GM12878 (cell line): Measurements from ENCODE around the gene CDKN2AIPNL. TPM values are rescaled to one million over a fixed set of nuclear protein-coding genes. Genes with fewer than 3 reads are reported as not detected.

Experiments used
- ATAC-seq: fragments of 200-7000 bp; cut with Tn5 transposase; 3 replicates; pipeline ENCODE4 v1.9.1; 2020; ENCODE audit warnings: mild to moderate bottlenecking, moderate library complexity
- BruUV-seq: library from RNA; stranded (reverse); fragments of 400-500 nt; replicated peaks from 2 replicates; lab custom pipeline; 2021; lab: Mats Ljungman, UMichigan
- CTCF ChIA-PET: fragments of 300-600 bp; sonication (Branson Sonifier 250); formaldehyde crosslinking; extraction: SDS; loops from one replicate; lab custom pipeline; 2021; ENCODE audit warnings: inconsistent platforms; lab: Yijun Ruan, JAX
- POLR2A ChIA-PET: fragments of 350-600 bp; formaldehyde crosslinking; extraction: SDS; loops from one replicate; lab custom pipeline; 2021; ENCODE audit warnings: inconsistent platforms; lab: Charles Lee
- RAD21 ChIA-PET: fragments of 300-600 bp; sonication (Branson Sonifier 250); formaldehyde crosslinking; loops from one replicate; lab custom pipeline; 2023; ENCODE audit warnings: antibody characterized with exemption; ENCODE audit not compliant: unreplicated experiment; lab: Charles Lee
- SMC1A ChIA-PET: fragments of 300-600 bp; sonication (Branson Sonifier 250); formaldehyde crosslinking; loops from one replicate; lab custom pipeline; 2023; ENCODE audit not compliant: unreplicated experiment, uncharacterized antibody; lab: Charles Lee
- DNase-seq: peaks from one replicate; pipeline ENCODE4 v3.0.0-alpha.2; 2011; ENCODE audit warnings: low read depth, low spot score
- FAIRE-seq: peaks from 3 replicates; lab custom pipeline; 2011; peaks lifted over from hg19 to GRCh38; lab: Jason Lieb, UNC
- H2AFZ ChIP-seq: 2 replicates; pipeline ENCODE4 v1.6.0; 2011; ENCODE audit warnings: low read depth, low read length, control low read depth; ENCODE audit not compliant: control insufficient read depth
- H3K27ac ChIP-seq: 2 replicates; pipeline ENCODE4 v1.5.1; 2011; ENCODE audit warnings: control low read depth; ENCODE audit not compliant: control insufficient read depth, insufficient read depth
- H3K27me3 ChIP-seq, 2 experiments: replicated peaks in 1 of 2; 2 replicates each; pipeline versions ENCODE4 v1.6.0 to v1.6.1; 2011; ENCODE audit warnings: low read length in 1 of 2; ENCODE audit not compliant: control insufficient read depth in 2 of 2, insufficient read depth in 2 of 2
- H3K36me3 ChIP-seq, 2 experiments: 2 replicates each; pipeline ENCODE4 v1.5.1; 2011; ENCODE audit warnings: low read length in 1 of 2; ENCODE audit not compliant: control insufficient read depth in 2 of 2, insufficient read depth in 2 of 2
- H3K4me1 ChIP-seq: 2 replicates; pipeline ENCODE4 v1.6.1; 2011; ENCODE audit warnings: mild to moderate bottlenecking, low read length, moderate library complexity, mixed read lengths; ENCODE audit not compliant: control insufficient read depth, insufficient read depth
- H3K4me2 ChIP-seq: 2 replicates; pipeline ENCODE4 v1.6.0; 2011; ENCODE audit warnings: control low read depth; ENCODE audit not compliant: control insufficient read depth, insufficient read depth
- H3K4me3 ChIP-seq: fragments of 200-600 bp; sonication (generic); 2 replicates; pipeline ENCODE4 v1.5.1; 2016
- H3K79me2 ChIP-seq: 2 replicates; pipeline ENCODE4 v1.6.0; 2011; ENCODE audit warnings: low read length; ENCODE audit not compliant: control insufficient read depth, insufficient read depth
- H3K9ac ChIP-seq: 2 replicates; pipeline ENCODE4 v1.8.0; 2011; ENCODE audit warnings: low read length, control low read depth, mixed read lengths; ENCODE audit not compliant: control insufficient read depth, insufficient read depth
- H3K9me3 ChIP-seq: replicated peaks from 3 replicates; pipeline ENCODE4 v1.5.1; 2011; ENCODE audit warnings: mild to moderate bottlenecking, low read length; ENCODE audit not compliant: control insufficient read depth, insufficient read depth
- H4K20me1 ChIP-seq: 2 replicates; pipeline ENCODE4 v1.6.0; 2011; ENCODE audit not compliant: control insufficient read depth, insufficient read depth
- CHD4 ChIP-seq: fragments of 200-600 bp; sonication (generic); IDR thresholded peaks from 2 replicates; pipeline ENCODE4 v1.6.1; 2016; ENCODE audit warnings: mild to moderate bottlenecking
- CREM ChIP-seq: IDR thresholded peaks from 2 replicates; pipeline ENCODE4 v1.6.1; 2014; ENCODE audit warnings: antibody characterized with exemption, low read depth
- EZH2 ChIP-seq: IDR thresholded peaks from 2 replicates; pipeline ENCODE4 v1.6.1; 2012; ENCODE audit warnings: low read depth, mild to moderate bottlenecking, control low read depth, inconsistent platforms, low read length, borderline replicate concordance; ENCODE audit not compliant: control insufficient read depth
- HDAC2 ChIP-seq: fragments of 200-600 bp; sonication (generic); IDR thresholded peaks from 2 replicates; pipeline ENCODE4 v1.6.1; 2017
- PBX3 ChIP-seq: IDR thresholded peaks from 2 replicates; pipeline ENCODE4 v1.6.1; 2011; ENCODE audit warnings: mild to moderate bottlenecking, low read depth, low read length, moderate library complexity; ENCODE audit not compliant: insufficient replicate concordance
- SIX5 ChIP-seq: IDR thresholded peaks from 2 replicates; pipeline ENCODE4 v1.6.1; 2011; ENCODE audit warnings: mild to moderate bottlenecking, low read depth, low read length, moderate library complexity; ENCODE audit not compliant: severe bottlenecking
- SUZ12 ChIP-seq: fragments of 200-600 bp; sonication (generic); IDR thresholded peaks from one replicate; pipeline ENCODE4 v1.6.1; 2018; ENCODE audit warnings: antibody characterized with exemption, mild to moderate bottlenecking; ENCODE audit not compliant: unreplicated experiment
- WRNIP1 ChIP-seq: IDR thresholded peaks from 2 replicates; pipeline ENCODE4 v1.6.1; 2011; ENCODE audit warnings: low read depth, low read length, improper control_type of control experiment, borderline replicate concordance
- YBX1 ChIP-seq: fragments of 450-650 bp; IDR thresholded peaks from 2 replicates; pipeline ENCODE4 v1.6.1; 2016; ENCODE audit warnings: antibody characterized with exemption
- WGBS: methylation state at CpG from one replicate; pipeline ENCODE4 v1.1.6; 2016; ENCODE audit warnings: low lambda C conversion rate; ENCODE audit not compliant: insufficient replicate concordance, insufficient coverage; ENCODE audit errors: missing lambda C conversion rate; 5-methylcytosine and 5-hydroxymethylcytosine counted together
- in situ Hi-C: fragments of 300-500 bp; cut with MboI; formaldehyde crosslinking; loops from 9 replicates; pipeline ENCODE4 v1.14.3; 2018; ENCODE audit warnings: mixed read lengths
- intact Hi-C: fragments of 100-400 bp; cut with micrococcal nuclease; formaldehyde crosslinking; loops from one replicate; pipeline ENCODE4 v1.14.2; 2022; ENCODE audit not compliant: unreplicated experiment
- polyA plus RNA-seq, 11 experiments: library from polyadenylated mRNA; depleted of rRNA in 4 of 11; unstranded in 6 of 11; stranded (reverse) in 5 of 11; fragments of >200 nt; fragmentation: Nextera tagmentation in 4 of 11; fragmentation: Illumina TruSeq in 1 of 11; extraction: Ambion mirVana in 4 of 11; extraction: Trizol in 1 of 11; gene quantifications; 1 replicate in 1 of 11; 2 replicates in 10 of 11; pipeline versions ENCODE4 v1.2.1 to v1.2.3, GENCODE V29; 2011 to 2016; ENCODE audit warnings: inconsistent platforms in 2 of 11, missing spikeins in 2 of 11, low read depth in 1 of 11
- total RNA-seq, 4 experiments: library from RNA; depleted of rRNA in 3 of 4; stranded (reverse); fragments of >200 nt in 3 of 4; fragmentation: Illumina TruSeq in 1 of 4; extraction: Trizol in 1 of 4; gene quantifications; 2 replicates each; pipeline versions ENCODE4 v1.2.1 to v1.2.3, GENCODE V29; 2013 to 2021
- TF ChIP-seq, protein P1 (sequence below): IDR thresholded peaks from 2 replicates; pipeline ENCODE4 v1.6.1; 2012; ENCODE audit warnings: mild to moderate bottlenecking, low read depth, low read length
- TF ChIP-seq, protein P2 (sequence below): fragments of 450-650 bp; IDR thresholded peaks from 2 replicates; pipeline ENCODE4 v1.6.1; 2016; ENCODE audit warnings: mild to moderate bottlenecking

The CDKN2AIPNL gene
- total and polyA plus RNA-seq, 10 of the 15 experiments (the other 5 are each of a cell fraction or from before 2014, with no cell fraction given), result 23.5 to 72.0 (median 36.6) TPM

DNA sequence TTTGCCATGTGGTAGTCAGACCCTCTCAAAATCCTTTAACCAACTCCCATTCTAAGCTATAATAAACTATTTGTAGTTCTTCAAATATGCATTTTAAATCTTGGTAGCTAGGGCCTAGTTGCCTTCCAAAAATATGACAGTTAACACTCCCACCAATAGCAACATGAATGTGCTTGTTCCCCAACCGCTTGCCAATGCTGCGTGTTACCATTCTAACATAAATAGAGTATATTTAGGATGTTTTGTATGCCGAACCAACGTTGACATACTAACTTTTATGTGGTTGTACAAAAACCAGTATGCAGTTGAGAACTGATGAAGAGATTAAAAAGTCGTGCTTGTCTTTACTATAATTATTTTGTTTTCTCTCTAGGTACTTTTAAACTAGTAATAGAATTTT is 31.3 kb downstream of the CDKN2AIPNL start:
- POLR2A ChIA-PET, result interaction anchor here (0.6 to 3.6 kb wide), 2 partner anchors 9 to 175 kb away, joined by 3 to 15 read pairs; partner anchors contain the start of gene UBE2B
- Histone ChIP-seq H4K20me1 (no peaks in the 10 kb centered on the region), H3K9me3 (no peaks in the 10 kb centered on the region), H3K4me1 (no peaks in the 10 kb centered on the region), H3K4me2 (no peak overlapping the region), H3K79me2 (peaks cover 7% of the 10 kb centered on the region), H3K27ac (no peak overlapping the region), H3K9ac (no peak overlapping the region), H2AFZ (no peak overlapping the region), H3K4me3 (no peak overlapping the region), H3K36me3 (peaks cover 2 to 23% of the 10 kb centered on the region in 2 experiments), H3K27me3 (no peaks in the 10 kb centered on the region)
- SMC1A ChIA-PET, result interaction anchor here (1.3 to 4.7 kb wide), 3 partner anchors 10 to 56 kb away, joined by 3 to 36 read pairs (median 4); partner anchors contain the start of gene UBE2B
- ATAC-seq, result no peak
- TF ChIP-seq, protein P1, sequence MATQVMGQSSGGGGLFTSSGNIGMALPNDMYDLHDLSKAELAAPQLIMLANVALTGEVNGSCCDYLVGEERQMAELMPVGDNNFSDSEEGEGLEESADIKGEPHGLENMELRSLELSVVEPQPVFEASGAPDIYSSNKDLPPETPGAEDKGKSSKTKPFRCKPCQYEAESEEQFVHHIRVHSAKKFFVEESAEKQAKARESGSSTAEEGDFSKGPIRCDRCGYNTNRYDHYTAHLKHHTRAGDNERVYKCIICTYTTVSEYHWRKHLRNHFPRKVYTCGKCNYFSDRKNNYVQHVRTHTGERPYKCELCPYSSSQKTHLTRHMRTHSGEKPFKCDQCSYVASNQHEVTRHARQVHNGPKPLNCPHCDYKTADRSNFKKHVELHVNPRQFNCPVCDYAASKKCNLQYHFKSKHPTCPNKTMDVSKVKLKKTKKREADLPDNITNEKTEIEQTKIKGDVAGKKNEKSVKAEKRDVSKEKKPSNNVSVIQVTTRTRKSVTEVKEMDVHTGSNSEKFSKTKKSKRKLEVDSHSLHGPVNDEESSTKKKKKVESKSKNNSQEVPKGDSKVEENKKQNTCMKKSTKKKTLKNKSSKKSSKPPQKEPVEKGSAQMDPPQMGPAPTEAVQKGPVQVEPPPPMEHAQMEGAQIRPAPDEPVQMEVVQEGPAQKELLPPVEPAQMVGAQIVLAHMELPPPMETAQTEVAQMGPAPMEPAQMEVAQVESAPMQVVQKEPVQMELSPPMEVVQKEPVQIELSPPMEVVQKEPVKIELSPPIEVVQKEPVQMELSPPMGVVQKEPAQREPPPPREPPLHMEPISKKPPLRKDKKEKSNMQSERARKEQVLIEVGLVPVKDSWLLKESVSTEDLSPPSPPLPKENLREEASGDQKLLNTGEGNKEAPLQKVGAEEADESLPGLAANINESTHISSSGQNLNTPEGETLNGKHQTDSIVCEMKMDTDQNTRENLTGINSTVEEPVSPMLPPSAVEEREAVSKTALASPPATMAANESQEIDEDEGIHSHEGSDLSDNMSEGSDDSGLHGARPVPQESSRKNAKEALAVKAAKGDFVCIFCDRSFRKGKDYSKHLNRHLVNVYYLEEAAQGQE, result no peak
- TF ChIP-seq, protein P2, sequence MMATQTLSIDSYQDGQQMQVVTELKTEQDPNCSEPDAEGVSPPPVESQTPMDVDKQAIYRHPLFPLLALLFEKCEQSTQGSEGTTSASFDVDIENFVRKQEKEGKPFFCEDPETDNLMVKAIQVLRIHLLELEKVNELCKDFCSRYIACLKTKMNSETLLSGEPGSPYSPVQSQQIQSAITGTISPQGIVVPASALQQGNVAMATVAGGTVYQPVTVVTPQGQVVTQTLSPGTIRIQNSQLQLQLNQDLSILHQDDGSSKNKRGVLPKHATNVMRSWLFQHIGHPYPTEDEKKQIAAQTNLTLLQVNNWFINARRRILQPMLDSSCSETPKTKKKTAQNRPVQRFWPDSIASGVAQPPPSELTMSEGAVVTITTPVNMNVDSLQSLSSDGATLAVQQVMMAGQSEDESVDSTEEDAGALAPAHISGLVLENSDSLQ, result no peak
- no peak for TF ChIP-seq SUZ12
- no peak for TF ChIP-seq YBX1
- no peak for TF ChIP-seq HDAC2
- no peak for TF ChIP-seq PBX3
- TF ChIP-seq WRNIP1, result no peak
- no peak for TF ChIP-seq SIX5
- TF ChIP-seq CREM, result no peak
- no peak for TF ChIP-seq CHD4
- no peak for TF ChIP-seq EZH2
- RAD21 ChIA-PET, result interaction anchor here (0.6 kb wide), 1 partner anchor 131 kb away, joined by 3 read pairs; no protein-coding TSS in a partner anchor
- FAIRE-seq, result no peak
- intact Hi-C loops, result no loop called here
- BruUV-seq, result no TSS peak
- CTCF ChIA-PET, result interaction anchor here (0.6 kb wide), 1 partner anchor 207 kb away, joined by 3 read pairs; no protein-coding TSS in a partner anchor
- in situ Hi-C loops, result no loop called here
- 90% methylated on average over 5 of the region's 5 CpGs for WGBS
- no peak for DNase-seq
